SU-DHL-6 (cell line): ENCODE results near the gene GAPVD1.

Experiments used
- H2AFZ ChIP-seq: fragments of 200-600 bp; sonication (generic); 2 replicates; pipeline ENCODE4 v1.6.1; 2014; ENCODE audit warnings: low read depth, mild to moderate bottlenecking, moderate library complexity, mixed read lengths, antibody characterized with exemption, low read length; ENCODE audit not compliant: severe bottlenecking
- H3F3A ChIP-seq: fragments of 200-600 bp; shearing (Covaris generic); 2 replicates; pipeline ENCODE4 v1.6.0; 2016; ENCODE audit warnings: antibody characterized with exemption, mild to moderate bottlenecking; ENCODE audit not compliant: insufficient read depth
- H3K27ac ChIP-seq: fragments of 200-600 bp; sonication (generic); 2 replicates; pipeline ENCODE4 v1.5.1; 2016; ENCODE audit warnings: low read depth, mild to moderate bottlenecking, low read length, moderate library complexity, mixed read lengths
- H3K27me3 ChIP-seq: fragments of 200-600 bp; sonication (generic), shearing (Covaris generic); 2 replicates; pipeline ENCODE4 v1.6.0; 2014; ENCODE audit warnings: mild to moderate bottlenecking, low read length
- H3K36me3 ChIP-seq: fragments of 200-600 bp; sonication (generic); 2 replicates; pipeline ENCODE4 v1.6.1; 2014; ENCODE audit warnings: mild to moderate bottlenecking, low read length, mixed read lengths
- H3K4me2 ChIP-seq: fragments of 300-600, 200-600 bp; shearing (Covaris generic), sonication (generic); 2 replicates; pipeline ENCODE4 v1.6.0; 2014; ENCODE audit warnings: low read length, low read depth, mild to moderate bottlenecking; ENCODE audit not compliant: poor library complexity, severe bottlenecking
- H3K4me3 ChIP-seq: fragments of 200-600 bp; sonication (generic); 2 replicates; pipeline ENCODE4 v1.5.1; 2014; ENCODE audit warnings: antibody characterized with exemption, low read length, mild to moderate bottlenecking, mixed read lengths; ENCODE audit not compliant: insufficient read depth, poor library complexity, severe bottlenecking
- H3K79me2 ChIP-seq: fragments of 200-600 bp; sonication (generic); 2 replicates; pipeline ENCODE4 v1.6.1; 2014; ENCODE audit warnings: mild to moderate bottlenecking, low read length, moderate library complexity; ENCODE audit not compliant: insufficient read depth
- H3K9ac ChIP-seq: fragments of 200-600 bp; sonication (generic); 2 replicates; pipeline ENCODE4 v1.7.0; 2014; ENCODE audit warnings: mild to moderate bottlenecking, low read length
- H3K9me2 ChIP-seq: fragments of 200-600 bp; sonication (generic); replicated peaks from 2 replicates; pipeline ENCODE4 v1.6.1; 2014; ENCODE audit warnings: low read length; ENCODE audit not compliant: insufficient read depth
- H3K9me3 ChIP-seq: fragments of 200-600 bp; sonication (generic); 2 replicates; pipeline ENCODE4 v1.6.1; 2014; ENCODE audit warnings: low read length, mixed read lengths; ENCODE audit not compliant: insufficient read depth
- H4K20me1 ChIP-seq: fragments of 200-600 bp; sonication (generic); 2 replicates; pipeline ENCODE4 v1.6.1; 2014; ENCODE audit warnings: low read depth, mild to moderate bottlenecking, antibody characterized with exemption, low read length, moderate library complexity, mixed read lengths
- EZH2phosphoT487 ChIP-seq: fragments of 200-600 bp; sonication (generic), shearing (Covaris generic); conservative IDR thresholded peaks from 2 replicates; pipeline ENCODE4 v1.6.1; 2018; ENCODE audit warnings: mild to moderate bottlenecking, antibody characterized with exemption, low read length, moderate library complexity, mixed read lengths
- TF ChIP-seq, protein P1 (sequence below): fragments of 200-600 bp; sonication (generic); IDR thresholded peaks from one replicate; pipeline ENCODE4 v1.5.1; 2017; ENCODE audit warnings: antibody characterized with exemption, mild to moderate bottlenecking, low read length, moderate library complexity; ENCODE audit not compliant: insufficient read depth, poor library complexity, severe bottlenecking

The GAPVD1 gene

DNA sequence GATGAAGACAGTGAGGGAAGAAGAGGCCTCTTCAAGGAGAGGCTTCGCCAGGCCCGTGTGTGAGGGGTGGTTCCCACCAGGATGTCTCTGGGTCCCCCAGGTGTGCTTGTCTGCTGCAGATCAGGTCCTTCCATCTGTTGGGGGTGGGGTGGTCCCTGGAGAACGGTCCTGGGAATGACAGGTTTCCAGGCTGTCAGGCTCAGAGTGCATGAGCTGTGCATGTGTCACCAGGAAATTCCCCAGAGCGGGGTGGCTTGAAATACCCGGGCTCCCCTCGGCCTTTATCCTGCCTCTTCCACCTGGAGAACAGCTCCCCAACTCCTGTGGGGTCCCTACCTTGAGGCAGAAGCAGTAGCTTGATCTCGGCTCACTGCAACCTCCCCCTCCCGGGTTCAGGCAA, 118.8 kb downstream of the GAPVD1 start:
- TF ChIP-seq, protein P1, sequence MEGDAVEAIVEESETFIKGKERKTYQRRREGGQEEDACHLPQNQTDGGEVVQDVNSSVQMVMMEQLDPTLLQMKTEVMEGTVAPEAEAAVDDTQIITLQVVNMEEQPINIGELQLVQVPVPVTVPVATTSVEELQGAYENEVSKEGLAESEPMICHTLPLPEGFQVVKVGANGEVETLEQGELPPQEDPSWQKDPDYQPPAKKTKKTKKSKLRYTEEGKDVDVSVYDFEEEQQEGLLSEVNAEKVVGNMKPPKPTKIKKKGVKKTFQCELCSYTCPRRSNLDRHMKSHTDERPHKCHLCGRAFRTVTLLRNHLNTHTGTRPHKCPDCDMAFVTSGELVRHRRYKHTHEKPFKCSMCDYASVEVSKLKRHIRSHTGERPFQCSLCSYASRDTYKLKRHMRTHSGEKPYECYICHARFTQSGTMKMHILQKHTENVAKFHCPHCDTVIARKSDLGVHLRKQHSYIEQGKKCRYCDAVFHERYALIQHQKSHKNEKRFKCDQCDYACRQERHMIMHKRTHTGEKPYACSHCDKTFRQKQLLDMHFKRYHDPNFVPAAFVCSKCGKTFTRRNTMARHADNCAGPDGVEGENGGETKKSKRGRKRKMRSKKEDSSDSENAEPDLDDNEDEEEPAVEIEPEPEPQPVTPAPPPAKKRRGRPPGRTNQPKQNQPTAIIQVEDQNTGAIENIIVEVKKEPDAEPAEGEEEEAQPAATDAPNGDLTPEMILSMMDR = no peak
- no peak for TF ChIP-seq EZH2phosphoT487
- Histone ChIP-seq H3K4me2 (no peak overlapping the region), H3K9ac (no peak overlapping the region)

DNA sequence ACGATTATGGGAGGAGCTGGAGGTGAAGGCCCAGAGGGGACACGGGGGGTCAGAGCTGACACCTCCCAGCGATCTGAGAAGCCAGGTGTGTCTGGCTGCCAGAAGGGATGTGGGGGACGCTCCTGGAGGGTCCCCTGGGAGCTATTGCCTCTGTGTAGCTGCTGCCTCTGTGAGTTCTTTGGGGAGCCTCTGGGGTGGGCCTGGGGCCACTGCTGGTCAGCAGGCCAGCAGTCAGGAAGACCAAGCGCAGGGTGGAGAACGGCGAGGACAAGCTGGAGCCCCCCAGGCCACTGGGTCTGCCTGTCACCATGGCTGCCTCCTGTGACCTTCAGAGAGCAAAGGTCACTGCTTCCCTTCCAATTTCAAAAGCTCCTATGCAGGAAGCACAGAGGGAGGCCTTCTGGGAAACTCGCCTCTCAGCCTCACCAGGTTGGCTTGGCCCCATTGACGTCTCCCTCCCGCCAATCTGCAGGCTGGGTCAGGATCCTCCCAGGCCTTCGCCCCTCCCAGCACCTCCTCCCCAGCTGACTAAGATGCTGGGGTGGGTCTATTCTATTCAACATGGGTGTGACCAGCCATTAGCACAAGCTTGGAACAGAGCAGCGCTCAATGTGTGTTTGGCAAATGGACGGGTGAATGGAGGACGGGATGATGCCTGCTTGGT, 126.4 kb downstream of the GAPVD1 start:
- no peak overlapping the region for H2AFZ ChIP-seq
- no peak overlapping the region for H3K27ac ChIP-seq
- no peaks in the 10 kb centered on the region for H3K27me3 ChIP-seq
- H4K20me1 ChIP-seq = no peaks in the 10 kb centered on the region
- H3K4me3 ChIP-seq = no peak overlapping the region
- no peak overlapping the region for H3K9ac ChIP-seq
- no peak for TF ChIP-seq EZH2phosphoT487
- TF ChIP-seq, protein P1 = no peak
- H3K79me2 ChIP-seq = no peaks in the 10 kb centered on the region
- no peaks in the 10 kb centered on the region for H3K9me2 ChIP-seq
- no peaks in the 10 kb centered on the region for H3K36me3 ChIP-seq
- no peaks in the 10 kb centered on the region for H3K9me3 ChIP-seq
- no peak overlapping the region for H3K4me2 ChIP-seq
- H3F3A ChIP-seq = no peaks in the 10 kb centered on the region

More for the DNA sequence above, 118.8 kb downstream of the GAPVD1 start:
- Histone ChIP-seq H3K9me3 (no peaks in the 10 kb centered on the region), H3K9me2 (no peaks in the 10 kb centered on the region), H2AFZ (no peak overlapping the region), H3K79me2 (no peaks in the 10 kb centered on the region), H3K27ac (no peak overlapping the region), H4K20me1 (no peaks in the 10 kb centered on the region), H3K36me3 (no peaks in the 10 kb centered on the region), H3F3A (no peaks in the 10 kb centered on the region), H3K4me3 (no peak overlapping the region), H3K27me3 (no peaks in the 10 kb centered on the region)

DNA sequence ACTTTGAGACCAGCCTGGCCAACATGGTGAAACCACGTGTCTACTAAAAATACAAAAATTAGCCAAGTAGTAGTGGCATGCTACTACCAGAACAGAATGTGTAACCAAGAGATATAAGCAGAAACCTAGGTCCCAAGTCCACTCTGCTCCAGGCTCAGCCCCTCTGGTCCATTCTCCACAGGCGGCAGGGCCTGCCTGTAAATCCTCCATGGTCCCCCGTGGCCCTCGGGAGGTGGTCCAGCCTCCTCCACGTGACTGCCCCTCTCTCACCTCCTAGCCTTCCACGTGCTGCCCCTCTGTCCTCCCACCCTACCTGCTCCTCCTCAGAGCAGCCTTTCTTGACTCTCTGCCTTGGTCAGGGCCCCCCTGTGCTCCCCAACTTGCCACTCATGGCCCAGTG, 127.4 kb downstream of the GAPVD1 start:
- Histone ChIP-seq H3K27me3 (no peaks in the 10 kb centered on the region), H3K9me3 (no peaks in the 10 kb centered on the region), H4K20me1 (no peaks in the 10 kb centered on the region), H3F3A (no peaks in the 10 kb centered on the region), H3K36me3 (no peaks in the 10 kb centered on the region), H3K9me2 (no peaks in the 10 kb centered on the region), H2AFZ (no peak overlapping the region), H3K9ac (no peak overlapping the region), H3K27ac (no peak overlapping the region), H3K79me2 (no peaks in the 10 kb centered on the region), H3K4me2 (no peak overlapping the region), H3K4me3 (no peak overlapping the region)
- no peak for TF ChIP-seq EZH2phosphoT487
- TF ChIP-seq, protein P1 = no peak
